Ishikawa (cell line): ENCODE data around the gene OR13J1.

Experiments
- CEBPB ChIP-seq: IDR thresholded peaks from 2 replicates; pipeline ENCODE4 v1.6.1; 2012
- CREB1 ChIP-seq: IDR thresholded peaks from 2 replicates; pipeline ENCODE4 v1.6.1; 2012; ENCODE audit warnings: low read depth
- EP300 ChIP-seq: IDR thresholded peaks from 2 replicates; pipeline ENCODE4 v1.6.1; 2012; ENCODE audit warnings: borderline replicate concordance
- MAX ChIP-seq: IDR thresholded peaks from 2 replicates; pipeline ENCODE4 v1.6.1; 2012
- NFIC ChIP-seq: IDR thresholded peaks from 2 replicates; pipeline ENCODE4 v1.6.1; 2012
- RAD21 ChIP-seq: IDR thresholded peaks from 2 replicates; pipeline ENCODE4 v1.6.1; 2012; ENCODE audit warnings: low read depth
- TAF1 ChIP-seq: IDR thresholded peaks from 2 replicates; pipeline ENCODE4 v1.6.1; 2012; ENCODE audit warnings: low read depth, mild to moderate bottlenecking
- YY1 ChIP-seq: IDR thresholded peaks from 2 replicates; pipeline ENCODE4 v1.6.1; 2012; ENCODE audit warnings: low read depth
- TF ChIP-seq, protein P1 (sequence below): IDR thresholded peaks from 2 replicates; pipeline ENCODE4 v1.6.1; 2012; ENCODE audit warnings: low read depth, mild to moderate bottlenecking

DNA sequence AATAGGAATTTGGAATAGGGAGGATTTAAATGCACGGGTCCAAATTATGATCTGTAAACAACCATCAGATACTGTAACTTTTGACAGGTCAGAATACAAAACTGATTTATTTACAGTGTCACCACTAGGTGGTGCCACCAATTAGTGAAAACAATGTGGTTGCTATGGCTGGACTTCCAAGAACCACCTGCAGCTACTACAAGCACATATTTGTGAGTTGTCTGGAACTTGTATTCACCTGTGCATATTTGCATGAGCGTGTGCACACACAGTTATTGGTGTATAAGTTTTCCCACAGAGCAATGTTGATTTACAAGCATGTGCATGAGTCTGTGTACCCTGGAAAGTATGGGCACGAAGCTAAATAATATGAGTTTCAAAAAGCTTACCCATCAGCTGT, 32.8 kb upstream of the OR13J1 start:
- no peak for TF ChIP-seq EP300
- TF ChIP-seq MAX = no peak
- TF ChIP-seq RAD21 = peak; percentile 79
- TF ChIP-seq CEBPB = no peak
- TF ChIP-seq, protein P1, sequence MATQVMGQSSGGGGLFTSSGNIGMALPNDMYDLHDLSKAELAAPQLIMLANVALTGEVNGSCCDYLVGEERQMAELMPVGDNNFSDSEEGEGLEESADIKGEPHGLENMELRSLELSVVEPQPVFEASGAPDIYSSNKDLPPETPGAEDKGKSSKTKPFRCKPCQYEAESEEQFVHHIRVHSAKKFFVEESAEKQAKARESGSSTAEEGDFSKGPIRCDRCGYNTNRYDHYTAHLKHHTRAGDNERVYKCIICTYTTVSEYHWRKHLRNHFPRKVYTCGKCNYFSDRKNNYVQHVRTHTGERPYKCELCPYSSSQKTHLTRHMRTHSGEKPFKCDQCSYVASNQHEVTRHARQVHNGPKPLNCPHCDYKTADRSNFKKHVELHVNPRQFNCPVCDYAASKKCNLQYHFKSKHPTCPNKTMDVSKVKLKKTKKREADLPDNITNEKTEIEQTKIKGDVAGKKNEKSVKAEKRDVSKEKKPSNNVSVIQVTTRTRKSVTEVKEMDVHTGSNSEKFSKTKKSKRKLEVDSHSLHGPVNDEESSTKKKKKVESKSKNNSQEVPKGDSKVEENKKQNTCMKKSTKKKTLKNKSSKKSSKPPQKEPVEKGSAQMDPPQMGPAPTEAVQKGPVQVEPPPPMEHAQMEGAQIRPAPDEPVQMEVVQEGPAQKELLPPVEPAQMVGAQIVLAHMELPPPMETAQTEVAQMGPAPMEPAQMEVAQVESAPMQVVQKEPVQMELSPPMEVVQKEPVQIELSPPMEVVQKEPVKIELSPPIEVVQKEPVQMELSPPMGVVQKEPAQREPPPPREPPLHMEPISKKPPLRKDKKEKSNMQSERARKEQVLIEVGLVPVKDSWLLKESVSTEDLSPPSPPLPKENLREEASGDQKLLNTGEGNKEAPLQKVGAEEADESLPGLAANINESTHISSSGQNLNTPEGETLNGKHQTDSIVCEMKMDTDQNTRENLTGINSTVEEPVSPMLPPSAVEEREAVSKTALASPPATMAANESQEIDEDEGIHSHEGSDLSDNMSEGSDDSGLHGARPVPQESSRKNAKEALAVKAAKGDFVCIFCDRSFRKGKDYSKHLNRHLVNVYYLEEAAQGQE = no peak
- no peak for TF ChIP-seq NFIC
- TF ChIP-seq TAF1 = no peak
- no peak for TF ChIP-seq CREB1
- no peak for TF ChIP-seq YY1
